ENCODE measurements around the gene LIG1.

Gene LIG1

GRCh38 chr19:48181505-48181904 lies 11.4 kb upstream of the LIG1 start:
- no peak for DNase-seq

- DNase-seq = no peak
Measured at GRCh38 chr19:48176226-48176625, 6.1 kb upstream of the LIG1 start.

GRCh38 chr19:48175578-48175977 lies 5.4 kb upstream of the LIG1 start:
- no peak for DNase-seq

- DNase-seq = no peak
Measured at GRCh38 chr19:48174445-48175030, 4.4 kb upstream of the LIG1 start.

- no peak for DNase-seq
Measured at GRCh38 chr19:48171710-48172109, 1.6 kb upstream of the LIG1 start.

- DNase-seq = peak in 1 of 5 experiments; percentile 11
Measured at GRCh38 chr19:48170817-48171347, 738 bp upstream of the LIG1 start.

- DNase-seq = peak; percentile 77 to 95 (median 84)
Measured at GRCh38 chr19:48169578-48169938, 586 bp downstream of the LIG1 start.

- no peak for DNase-seq
Measured at GRCh38 chr19:48168689-48169088, 1.5 kb downstream of the LIG1 start.

GRCh38 chr19:48158210-48158790 lies 11.8 kb downstream of the LIG1 start:
- DNase-seq = no peak

GRCh38 chr19:48154003-48154402 lies 16.1 kb downstream of the LIG1 start:
- DNase-seq = no peak

GRCh38 chr19:48152551-48152950 lies 17.6 kb downstream of the LIG1 start:
- peak; percentile 15 to 59 (median 49) for DNase-seq

- DNase-seq = no peak
Measured at GRCh38 chr19:48149430-48149829, 20.7 kb downstream of the LIG1 start.

GRCh38 chr19:48148576-48148975 lies 21.6 kb downstream of the LIG1 start:
- DNase-seq = no peak

GRCh38 chr19:48147597-48148175 lies 22.5 kb downstream of the LIG1 start:
- DNase-seq = no peak

GRCh38 chr19:48139053-48139452 lies 31.1 kb downstream of the LIG1 start:
- no peak for DNase-seq

- DNase-seq = no peak
Measured at GRCh38 chr19:48137411-48137810, 32.7 kb downstream of the LIG1 start.

GRCh38 chr19:48136547-48136946 lies 33.6 kb downstream of the LIG1 start:
- DNase-seq = no peak

GRCh38 chr19:48135411-48135810 lies 34.7 kb downstream of the LIG1 start:
- peak in 1 of 5 experiments; percentile 18 for DNase-seq

- DNase-seq = no peak
Measured at GRCh38 chr19:48133094-48133493, 37.0 kb downstream of the LIG1 start.

GRCh38 chr19:48127561-48127960 lies 42.6 kb downstream of the LIG1 start:
- no peak for DNase-seq

- peak in 2 of 5 experiments; percentile 10 to 22 for DNase-seq
Measured at GRCh38 chr19:48123907-48124651, 46.1 kb downstream of the LIG1 start.

GRCh38 chr19:48122421-48122820 lies 47.7 kb downstream of the LIG1 start:
- DNase-seq = no peak

- peak in 1 of 5 experiments; percentile 16 for DNase-seq
Measured at GRCh38 chr19:48121909-48122371, 48.2 kb downstream of the LIG1 start.
